Glutamatergic neuron (in vitro differentiated cells): ENCODE data around the gene SPOCK3. TPM values are rescaled to one million over a fixed set of nuclear protein-coding genes. Genes with fewer than 3 reads are reported as not detected.
"Not testable (repeated sequence)": the region's sequence is repeated elsewhere in the genome, so short reads cannot be mapped to it uniquely, and the experiment has no call there.

Source experiments
- DNase-seq: peaks from one replicate; pipeline ENCODE4 v3.0.0; 2022
- H3K27ac Mint-ChIP-seq: one replicate; pipeline ENCODE4 v1.8.0; 2020; ENCODE audit warnings: mild to moderate bottlenecking, mixed read lengths, inconsistent platforms; ENCODE audit not compliant: unreplicated experiment
- H3K27me3 Mint-ChIP-seq: one replicate; pipeline ENCODE4 v1.8.0; 2020; ENCODE audit warnings: mild to moderate bottlenecking, moderate library complexity, mixed read lengths, inconsistent platforms; ENCODE audit not compliant: unreplicated experiment
- H3K36me3 Mint-ChIP-seq: one replicate; pipeline ENCODE4 v1.8.0; 2020; ENCODE audit warnings: mild to moderate bottlenecking, mixed read lengths, inconsistent platforms; ENCODE audit not compliant: unreplicated experiment
- H3K4me1 Mint-ChIP-seq: one replicate; pipeline ENCODE4 v1.8.0; 2020; ENCODE audit warnings: mild to moderate bottlenecking, low read depth, mixed read lengths, inconsistent platforms; ENCODE audit not compliant: unreplicated experiment
- H3K4me3 Mint-ChIP-seq: one replicate; pipeline ENCODE4 v1.8.0; 2020; ENCODE audit warnings: mild to moderate bottlenecking, mixed read lengths, inconsistent platforms; ENCODE audit not compliant: unreplicated experiment
- H3K9me3 Mint-ChIP-seq: one replicate; pipeline ENCODE4 v1.8.0; 2020; ENCODE audit warnings: mild to moderate bottlenecking, moderate library complexity, mixed read lengths, inconsistent platforms; ENCODE audit not compliant: unreplicated experiment
- CTCF ChIP-seq: fragments of 200-600 bp; sonication (generic); IDR thresholded peaks from one replicate; pipeline ENCODE4 v1.5.0; 2021; ENCODE audit not compliant: partially characterized antibody, unreplicated experiment
- total RNA-seq: library from RNA; stranded (reverse); fragmentation: NEBNext Ultra II Directional; extraction: Animal tissue kit (Norgen Biotek cat#: 25700); gene quantifications from one replicate; pipeline ENCODE4 v1.2.1, GENCODE V29; 2021; ENCODE audit not compliant: unreplicated experiment

SPOCK3 gene
- total RNA-seq, 1 donor from 2014 or later, result 26.8 TPM

- Mint-ChIP-seq H3K9me3 (no peaks in the 10 kb centered on the region), H3K27ac (no peak overlapping the region), H3K27me3 (no peaks in the 10 kb centered on the region), H3K4me3 (no peak overlapping the region), H3K4me1 (no peaks in the 10 kb centered on the region), H3K36me3 (no peaks in the 10 kb centered on the region)
- TF ChIP-seq CTCF, result no peak
- no peak for DNase-seq
These were observed 431.9 kb downstream of the SPOCK3 start for GRCh38 chr4:166802346-166802745.

GRCh38 chr4:166798126-166798525, 436.2 kb downstream of the SPOCK3 start:
- DNase-seq, result no peak
- H3K36me3 Mint-ChIP-seq, result no peaks in the 10 kb centered on the region
- no peaks in the 10 kb centered on the region for H3K9me3 Mint-ChIP-seq
- TF ChIP-seq CTCF, result no peak
- no peaks in the 10 kb centered on the region for H3K4me1 Mint-ChIP-seq
- H3K4me3 Mint-ChIP-seq, result no peak overlapping the region
- no peaks in the 10 kb centered on the region for H3K27me3 Mint-ChIP-seq
- H3K27ac Mint-ChIP-seq, result no peak overlapping the region

- no peaks in the 10 kb centered on the region for H3K27me3 Mint-ChIP-seq
- no peaks in the 10 kb centered on the region for H3K36me3 Mint-ChIP-seq
- no peaks in the 10 kb centered on the region for H3K9me3 Mint-ChIP-seq
- H3K4me3 Mint-ChIP-seq, result no peak overlapping the region
- H3K4me1 Mint-ChIP-seq, result no peaks in the 10 kb centered on the region
- TF ChIP-seq CTCF, result no peak
- no peak for DNase-seq
- no peak overlapping the region for H3K27ac Mint-ChIP-seq
These were observed 456.5 kb downstream of the SPOCK3 start for GRCh38 chr4:166777760-166778159.

- no peaks in the 10 kb centered on the region for H3K9me3 Mint-ChIP-seq
- H3K4me3 Mint-ChIP-seq, result no peak overlapping the region
- TF ChIP-seq CTCF, result no peak
- H3K4me1 Mint-ChIP-seq, result no peaks in the 10 kb centered on the region
- peaks cover 7% of the 10 kb centered on the region for H3K36me3 Mint-ChIP-seq
- no peak for DNase-seq
- H3K27me3 Mint-ChIP-seq, result no peaks in the 10 kb centered on the region
- H3K27ac Mint-ChIP-seq, result no peak overlapping the region
These were observed 471.3 kb downstream of the SPOCK3 start for GRCh38 chr4:166763018-166763417.

- no peak for TF ChIP-seq CTCF
- peaks cover 2% of the 10 kb centered on the region for H3K27me3 Mint-ChIP-seq
- H3K4me3 Mint-ChIP-seq, result no peak overlapping the region
- DNase-seq, result no peak
- H3K4me1 Mint-ChIP-seq, result no peaks in the 10 kb centered on the region
- no peak overlapping the region for H3K27ac Mint-ChIP-seq
- H3K36me3 Mint-ChIP-seq, result no peaks in the 10 kb centered on the region
- no peaks in the 10 kb centered on the region for H3K9me3 Mint-ChIP-seq
These were observed 492.6 kb downstream of the SPOCK3 start for GRCh38 chr4:166741742-166742141.

- H3K27ac Mint-ChIP-seq, H3K36me3 Mint-ChIP-seq, H3K4me3 Mint-ChIP-seq, H3K9me3 Mint-ChIP-seq, H3K4me1 Mint-ChIP-seq, DNase-seq, H3K27me3 Mint-ChIP-seq: not testable (repeated sequence)
These were observed 495.1 kb downstream of the SPOCK3 start for GRCh38 chr4:166739215-166739614.
